BJ (cell line): ENCODE results near the gene CD38. TPM values are rescaled to one million over a fixed set of nuclear protein-coding genes. Genes with fewer than 3 reads are reported as not detected.
"Not testable (repeated sequence)": the region's sequence is repeated elsewhere in the genome, so short reads cannot be mapped to it uniquely, and the experiment has no call there.

Experiments
- CTCF ChIA-PET: fragments of 350-600 bp; formaldehyde crosslinking; extraction: SDS; loops from one replicate; lab custom pipeline; 2021; ENCODE audit warnings: antibody characterized with exemption, inconsistent platforms; lab: Yijun Ruan, JAX
- POLR2A ChIA-PET: fragments of 300-600 bp; sonication (Branson Sonifier 250); formaldehyde crosslinking; extraction: SDS; loops from one replicate; lab custom pipeline; 2021; ENCODE audit warnings: antibody characterized with exemption; lab: Charles Lee
- DNase-seq: peaks from one replicate; pipeline ENCODE4 v3.0.0-alpha.2; 2011; ENCODE audit warnings: low read depth
- H3K27me3 ChIP-seq: 2 replicates; pipeline ENCODE4 v1.6.0; 2011; ENCODE audit warnings: low read length; ENCODE audit not compliant: control insufficient read depth, insufficient read depth
- H3K36me3 ChIP-seq: 2 replicates; pipeline ENCODE4 v1.5.1; 2011; ENCODE audit warnings: low read length; ENCODE audit not compliant: control insufficient read depth, insufficient read depth
- H3K4me3 ChIP-seq: 2 replicates; pipeline ENCODE4 v1.5.1; 2011; ENCODE audit warnings: low read depth, mild to moderate bottlenecking, control low read depth, low read length
- CTCF ChIP-seq: IDR thresholded peaks from 2 replicates; pipeline ENCODE4 v1.5.1; 2011; ENCODE audit warnings: low read depth, mild to moderate bottlenecking, control low read depth, inconsistent platforms, low read length, moderate library complexity; ENCODE audit not compliant: insufficient read depth
- polyA plus RNA-seq: library from polyadenylated mRNA; depleted of rRNA; stranded (reverse); fragments of >200 nt; gene quantifications from 2 replicates; pipeline ENCODE4 v1.2.3, GENCODE V29; 2011

The CD38 gene
- polyA plus RNA-seq, 1 experiment: not detected

- Histone ChIP-seq H3K27me3 (peaks cover 5% of the 10 kb centered on the region; the same call in 1 of the 2 replicates), H3K4me3 (no peak overlapping the region), H3K36me3 (no peaks in the 10 kb centered on the region)
- DNase-seq: no peak
- POLR2A ChIA-PET: no interaction called here
- CTCF ChIA-PET: interaction anchor here (0.7 kb wide), 1 partner anchor 11 kb away, joined by 3 read pairs; no protein-coding TSS in a partner anchor
- no peak for TF ChIP-seq CTCF
These were observed 16.8 kb downstream of the CD38 start for GRCh38 chr4:15794905-15795304.

GRCh38 chr4:15797320-15797719 lies 19.2 kb downstream of the CD38 start:
- Histone ChIP-seq H3K36me3 (no peaks in the 10 kb centered on the region), H3K4me3 (no peak overlapping the region), H3K27me3 (peaks cover 6% of the 10 kb centered on the region)
- ChIA-PET POLR2A (no interaction called here), CTCF (no interaction called here)
- DNase-seq: no peak
- TF ChIP-seq CTCF: no peak

- no peak for TF ChIP-seq CTCF
- ChIA-PET CTCF (interaction anchor here (0.8 kb wide), 1 partner anchor 13 kb away, joined by 3 read pairs; no protein-coding TSS in a partner anchor), POLR2A (no interaction called here)
- Histone ChIP-seq H3K4me3 (no peak overlapping the region), H3K36me3 (no peaks in the 10 kb centered on the region), H3K27me3 (peaks cover 6% of the 10 kb centered on the region)
- DNase-seq: no peak
These were observed 21.0 kb downstream of the CD38 start for GRCh38 chr4:15799141-15799540.

GRCh38 chr4:15799701-15800100 lies 21.6 kb downstream of the CD38 start:
- H3K27me3 ChIP-seq: peaks cover 6% of the 10 kb centered on the region
- no peak for DNase-seq
- H3K36me3 ChIP-seq: no peaks in the 10 kb centered on the region
- ChIA-PET POLR2A (no interaction called here), CTCF (interaction anchor here (0.8 kb wide), 1 partner anchor 14 kb away, joined by 3 read pairs; no protein-coding TSS in a partner anchor)
- no peak for TF ChIP-seq CTCF
- no peak overlapping the region for H3K4me3 ChIP-seq

- H3K27me3 ChIP-seq, DNase-seq, H3K36me3 ChIP-seq, H3K4me3 ChIP-seq, POLR2A ChIA-PET: not testable (repeated sequence)
- CTCF ChIA-PET: interaction anchor here (1.2 kb wide), 1 partner anchor 154 kb away, joined by 3 read pairs; no protein-coding TSS in a partner anchor
These were observed 24.4 kb downstream of the CD38 start for GRCh38 chr4:15802497-15802896.
